ENCODE results near the gene NAALADL1.

DNA sequence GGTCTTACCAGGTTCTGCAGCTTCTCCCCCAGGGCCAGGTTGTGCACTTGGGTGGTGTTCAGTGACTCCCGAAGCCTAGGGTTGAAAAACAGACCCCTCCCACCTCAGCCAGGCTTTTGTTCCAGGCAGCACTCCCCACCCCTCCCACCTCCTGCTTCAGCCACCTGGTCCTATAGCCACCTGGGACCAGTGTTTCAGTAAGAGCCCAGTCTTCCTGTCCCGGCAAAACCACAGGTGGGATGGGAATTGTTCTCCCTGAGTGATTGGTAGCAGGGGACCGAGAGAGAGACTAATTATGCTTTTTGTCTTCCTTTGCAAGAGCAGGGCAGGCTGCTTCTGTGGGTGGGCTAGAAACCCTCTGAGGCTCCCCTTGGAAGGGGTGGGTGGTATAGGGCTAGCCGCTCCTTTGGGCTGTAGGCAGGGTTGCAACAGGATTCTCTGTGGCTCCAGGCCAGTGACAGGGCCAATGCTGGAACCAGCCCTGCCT is 8.5 kb upstream of the NAALADL1 start:
- TF ChIP-seq POLR2A (IDR thresholded peaks at IDR 0.05; ENCODE audit: low read length) (no peak), GATA1 (IDR thresholded peaks at IDR 0.05; ENCODE audit: low read depth, low read length) (no peak)

Measured in erythroblast (primary cell).